AG04449 (cell line): ENCODE measurements around the gene AHRR.
A peak's percentile ranks its signal among the peaks of the same experiment; 100 is the strongest.

ENCODE experiments used
- CTCF ChIA-PET: fragments of 350-600 bp; formaldehyde crosslinking; extraction: SDS; loops from one replicate; lab custom pipeline; 2021; ENCODE audit warnings: antibody characterized with exemption; lab: Yijun Ruan, JAX
- POLR2A ChIA-PET: fragments of 400-600, 350-600 bp; formaldehyde crosslinking; extraction: SDS; loops from one replicate; lab custom pipeline; 2020; ENCODE audit warnings: antibody characterized with exemption, inconsistent platforms; lab: Yijun Ruan, JAX
- DNase-seq: peaks from one replicate; pipeline ENCODE4 v3.0.0-alpha.2; 2010; ENCODE audit warnings: low read depth, low spot score
- H3K4me3 ChIP-seq: 2 replicates; pipeline ENCODE4 v1.5.1; 2011; ENCODE audit warnings: low read depth, mild to moderate bottlenecking, control low read depth, low read length
- CTCF ChIP-seq: IDR thresholded peaks from one replicate; pipeline ENCODE4 v1.5.1; 2011; ENCODE audit warnings: mild to moderate bottlenecking, moderate library complexity, low read length, control low read depth, inconsistent platforms; ENCODE audit not compliant: insufficient read depth; ENCODE audit errors: missing control alignments

Gene AHRR

GRCh38 chr5:466661-467310, 145.3 kb downstream of the AHRR start:
- no peak overlapping the region for H3K4me3 ChIP-seq
- ChIA-PET CTCF (interaction anchor here (2.3 kb wide), 1 partner anchor 20 kb away, joined by 10 read pairs; no protein-coding TSS in a partner anchor), POLR2A (no interaction called here)
- DNase-seq: no peak
- TF ChIP-seq CTCF: no peak

GRCh38 chr5:468401-468800, 146.9 kb downstream of the AHRR start:
- ChIA-PET POLR2A (no interaction called here), CTCF (no interaction called here)
- H3K4me3 ChIP-seq: no peak overlapping the region
- no peak for DNase-seq
- no peak for TF ChIP-seq CTCF

- TF ChIP-seq CTCF: no peak
- no peak overlapping the region for H3K4me3 ChIP-seq
- ChIA-PET POLR2A (no interaction called here), CTCF (interaction anchor here (0.8 to 1.0 kb wide), 4 partner anchors 13 to 33 kb away, joined by 3 read pairs; no protein-coding TSS in a partner anchor)
- DNase-seq: no peak
Observed at GRCh38 chr5:469752-470483, 148.4 kb downstream of the AHRR start.

- peak overlapping the region; percentile 71 for H3K4me3 ChIP-seq
- POLR2A ChIA-PET: interaction anchor here (0.6 kb wide), 2 partner anchors 23 to 116 kb away, joined by 3 read pairs; no protein-coding TSS in a partner anchor
- no peak for TF ChIP-seq CTCF
- CTCF ChIA-PET: interaction anchor here (0.8 to 3.4 kb wide), 4 partner anchors 20 to 155 kb away, joined by 3 to 17 read pairs (median 7); no protein-coding TSS in a partner anchor
- no peak for DNase-seq
Observed at GRCh38 chr5:470961-471749, 149.6 kb downstream of the AHRR start.

GRCh38 chr5:471750-472058, 150.2 kb downstream of the AHRR start:
- CTCF ChIA-PET: interaction anchor here (1.3 to 3.4 kb wide), 3 partner anchors 21 to 155 kb away, joined by 4 to 17 read pairs (median 10); no protein-coding TSS in a partner anchor
- no peak for DNase-seq
- no peak for TF ChIP-seq CTCF
- H3K4me3 ChIP-seq: peak overlapping the region; percentile 71
- POLR2A ChIA-PET: interaction anchor here (0.6 to 1.0 kb wide), 3 partner anchors 22 to 155 kb away, joined by 3 read pairs; no protein-coding TSS in a partner anchor
